Fibroblast of the aortic adventitia (primary cell): ENCODE measurements around the gene CACNA1D. TPM values are rescaled to one million over a fixed set of nuclear protein-coding genes. Genes with fewer than 3 reads are reported as not detected.

Source experiments
- DNase-seq: peaks from one replicate; pipeline ENCODE4 v3.0.0-alpha.2; 2010; ENCODE audit warnings: low read depth
- H3K4me3 ChIP-seq: 2 replicates; pipeline ENCODE4 v1.5.1; 2011; ENCODE audit warnings: low read depth, mild to moderate bottlenecking, control low read depth, low read length, moderate library complexity
- CTCF ChIP-seq: IDR thresholded peaks from 2 replicates; pipeline ENCODE4 v1.5.1; 2011; ENCODE audit warnings: mild to moderate bottlenecking, low read length, control low read depth, inconsistent platforms; ENCODE audit not compliant: insufficient read depth
- total RNA-seq: library from RNA; depleted of rRNA; stranded (reverse); fragments of >200 nt; gene quantifications from 2 replicates; pipeline ENCODE4 v1.2.3, GENCODE V29; 2012; ENCODE audit warnings: low replicate concordance

Gene CACNA1D
- total RNA-seq, 1 donor, result 1.9 TPM

GRCh38 chr3:53798144-53798543 is 303.7 kb downstream of the CACNA1D start:
- H3K4me3 ChIP-seq, result no peak overlapping the region
- TF ChIP-seq CTCF, result no peak
- no peak for DNase-seq

- TF ChIP-seq CTCF, result no peak
- no peak overlapping the region for H3K4me3 ChIP-seq
- peak; percentile 22 for DNase-seq
These were observed 305.0 kb downstream of the CACNA1D start for GRCh38 chr3:53799338-53799865.

- H3K4me3 ChIP-seq, result no peak overlapping the region
- TF ChIP-seq CTCF, result no peak
- no peak for DNase-seq
These were observed 305.9 kb downstream of the CACNA1D start for GRCh38 chr3:53800041-53800906.

GRCh38 chr3:53801319-53801718 is 306.9 kb downstream of the CACNA1D start:
- no peak for TF ChIP-seq CTCF
- DNase-seq, result no peak
- no peak overlapping the region for H3K4me3 ChIP-seq

GRCh38 chr3:53802256-53802880 is 308.0 kb downstream of the CACNA1D start:
- H3K4me3 ChIP-seq, result no peak overlapping the region
- DNase-seq, result no peak
- TF ChIP-seq CTCF, result no peak

- no peak overlapping the region for H3K4me3 ChIP-seq
- DNase-seq, result no peak
- no peak for TF ChIP-seq CTCF
These were observed 308.9 kb downstream of the CACNA1D start for GRCh38 chr3:53803124-53803815.
